OCI-LY1 (cell line): ENCODE results near the gene MYBPC1.

Source experiments
- H2AFZ ChIP-seq: fragments of 200-600 bp; sonication (generic), shearing (Covaris generic); 2 replicates; pipeline ENCODE4 v1.6.0; 2014; ENCODE audit warnings: antibody characterized with exemption, mild to moderate bottlenecking, low read length
- H3F3A ChIP-seq: fragments of 200-600 bp; sonication (generic), shearing (Covaris generic); 2 replicates; pipeline ENCODE4 v1.6.0; 2014; ENCODE audit warnings: mild to moderate bottlenecking, antibody characterized with exemption, low read length, moderate library complexity; ENCODE audit not compliant: insufficient read depth
- H3K27ac ChIP-seq: fragments of 200-600 bp; sonication (generic); 2 replicates; pipeline ENCODE4 v1.5.1; 2014; ENCODE audit warnings: low read length, mixed run types, mild to moderate bottlenecking, low read depth; ENCODE audit not compliant: poor library complexity, severe bottlenecking
- H3K27me3 ChIP-seq: fragments of 200-600 bp; sonication (generic); 2 replicates; pipeline ENCODE4 v1.6.0; 2014; ENCODE audit warnings: antibody characterized with exemption, mild to moderate bottlenecking, low read length, moderate library complexity; ENCODE audit not compliant: insufficient read depth
- H3K36me3 ChIP-seq: fragments of 200-600 bp; sonication (generic); 2 replicates; pipeline ENCODE4 v1.6.1; 2014; ENCODE audit warnings: mild to moderate bottlenecking, antibody characterized with exemption, low read length, moderate library complexity, mixed read lengths; ENCODE audit not compliant: insufficient read depth
- H3K4me1 ChIP-seq: fragments of 200-600 bp; sonication (generic); 2 replicates; pipeline ENCODE4 v1.5.1; 2014; ENCODE audit warnings: mild to moderate bottlenecking, low read length, moderate library complexity; ENCODE audit not compliant: insufficient read depth, severe bottlenecking
- H3K4me2 ChIP-seq: fragments of 200-600 bp; sonication (generic), shearing (Covaris generic); 2 replicates; pipeline ENCODE4 v1.6.1; 2014; ENCODE audit warnings: low read length
- H3K4me3 ChIP-seq: fragments of 200-600 bp; sonication (generic); 2 replicates; pipeline ENCODE4 v1.5.1; 2014; ENCODE audit warnings: low read length, low read depth, mild to moderate bottlenecking, mixed read lengths; ENCODE audit not compliant: poor library complexity, severe bottlenecking
- H3K79me2 ChIP-seq: fragments of 200-600 bp; shearing (Covaris generic); 2 replicates; pipeline ENCODE4 v1.6.1; 2016; ENCODE audit warnings: mixed run types, low read length, mixed read lengths; ENCODE audit not compliant: insufficient read depth
- H3K9ac ChIP-seq: fragments of 200-600 bp; sonication (generic), shearing (Covaris generic); 2 replicates; pipeline ENCODE4 v1.6.1; 2014; ENCODE audit warnings: mild to moderate bottlenecking, low read length, mixed read lengths
- H3K9me2 ChIP-seq: fragments of 200-600 bp; sonication (generic), shearing (Covaris generic); 2 replicates; pipeline ENCODE4 v1.6.1; 2014; ENCODE audit warnings: low read depth, mild to moderate bottlenecking, low read length, mixed read lengths
- H3K9me3 ChIP-seq: fragments of 200-600 bp; shearing (Covaris generic); 2 replicates; pipeline ENCODE4 v1.6.1; 2014; ENCODE audit warnings: low read length, mixed read lengths
- H4K20me1 ChIP-seq: fragments of 200-600 bp; sonication (generic), shearing (Covaris generic); 2 replicates; pipeline ENCODE4 v1.6.0; 2016; ENCODE audit warnings: mild to moderate bottlenecking, low read length; ENCODE audit not compliant: insufficient read depth
- CTCF ChIP-seq: fragments of 200-600 bp; sonication (generic), shearing (Covaris generic); IDR thresholded peaks from 2 replicates; pipeline ENCODE4 v1.5.1; 2017; ENCODE audit warnings: mild to moderate bottlenecking, antibody characterized with exemption, low read length, moderate library complexity, mixed read lengths
- EZH2 ChIP-seq: fragments of 200-600 bp; sonication (generic), shearing (Covaris generic); IDR thresholded peaks from 2 replicates; pipeline ENCODE4 v1.8.0; 2017; ENCODE audit warnings: borderline replicate concordance, mixed run types, mild to moderate bottlenecking, antibody characterized with exemption, low read length, moderate library complexity, mixed read lengths

MYBPC1 gene

GRCh38 chr12:101686176-101686575, 91.4 kb downstream of the MYBPC1 start:
- no peak overlapping the region for H3K27ac ChIP-seq
- no peaks in the 10 kb centered on the region for H3K36me3 ChIP-seq
- H3K4me1 ChIP-seq: peaks cover 14% of the 10 kb centered on the region
- H3K4me3 ChIP-seq: no peak overlapping the region
- no peak overlapping the region for H3K9ac ChIP-seq
- TF ChIP-seq CTCF: no peak
- TF ChIP-seq EZH2: no peak
- H4K20me1 ChIP-seq: no peaks in the 10 kb centered on the region
- no peak overlapping the region for H3K4me2 ChIP-seq
- H3K9me3 ChIP-seq: no peaks in the 10 kb centered on the region
- H3K79me2 ChIP-seq: no peaks in the 10 kb centered on the region
- no peaks in the 10 kb centered on the region for H3K27me3 ChIP-seq
- H2AFZ ChIP-seq: no peak overlapping the region
- no peaks in the 10 kb centered on the region for H3K9me2 ChIP-seq
- H3F3A ChIP-seq: no peaks in the 10 kb centered on the region

- H3K4me3 ChIP-seq: no peak overlapping the region
- no peaks in the 10 kb centered on the region for H3K36me3 ChIP-seq
- no peak overlapping the region for H3K9ac ChIP-seq
- no peak overlapping the region for H3K27ac ChIP-seq
- TF ChIP-seq CTCF (no peak), EZH2 (no peak)
- H3K4me1 ChIP-seq: peaks cover 14% of the 10 kb centered on the region
- no peak overlapping the region for H3K4me2 ChIP-seq
- H3F3A ChIP-seq: no peaks in the 10 kb centered on the region
- no peaks in the 10 kb centered on the region for H4K20me1 ChIP-seq
- H2AFZ ChIP-seq: no peak overlapping the region
- no peaks in the 10 kb centered on the region for H3K9me2 ChIP-seq
- 0 out of 2 replicates have a peak, but pooled peaks cover 3% of the 10 kb centered on the region for H3K9me3 ChIP-seq
- no peaks in the 10 kb centered on the region for H3K79me2 ChIP-seq
- H3K27me3 ChIP-seq: no peaks in the 10 kb centered on the region
Observed at GRCh38 chr12:101690544-101691098, 95.8 kb downstream of the MYBPC1 start.

- Histone ChIP-seq H2AFZ (no peak overlapping the region), H3K9me3 (0 out of 2 replicates have a peak, but pooled peaks cover 3% of the 10 kb centered on the region), H3K79me2 (no peaks in the 10 kb centered on the region), H4K20me1 (no peaks in the 10 kb centered on the region), H3K27me3 (no peaks in the 10 kb centered on the region), H3K9me2 (no peaks in the 10 kb centered on the region), H3K4me1 (peaks cover 20% of the 10 kb centered on the region), H3K36me3 (no peaks in the 10 kb centered on the region), H3K9ac (no peak overlapping the region), H3K4me2 (no peak overlapping the region), H3K4me3 (no peak overlapping the region), H3F3A (no peaks in the 10 kb centered on the region), H3K27ac (no peak overlapping the region)
- TF ChIP-seq EZH2: no peak
- TF ChIP-seq CTCF: no peak
Observed at GRCh38 chr12:101691503-101692096, 96.8 kb downstream of the MYBPC1 start.
